ENCODE measurements around the gene PSAP. TPM values are rescaled to one million over a fixed set of nuclear protein-coding genes. Genes with fewer than 3 reads are reported as not detected.

The PSAP gene
- total and polyA plus RNA-seq, 8 donors: 225 to 781 (median 358) TPM

GRCh38 chr10:71810048-71810750 is 40.9 kb downstream of the PSAP start:
- Histone ChIP-seq H3K4me3 (no peak overlapping the region), H3K36me3 (peaks cover 0 to 4% (median 0%) of the 10 kb centered on the region in 3 donors), H3K27ac (no peak overlapping the region), H3K4me1 (peaks cover 0 to 3% (median 0%) of the 10 kb centered on the region in 3 donors), H3K27me3 (no peaks in the 10 kb centered on the region), H3K9me3 (no peaks in the 10 kb centered on the region)
- intact Hi-C loops (cut with DNase I): loop anchor here in 1 of 3 donors (10.0 kb wide), 1 partner anchor 425 kb away; no protein-coding TSS in a partner anchor
- ATAC-seq: no peak
- 76 to 77% methylated on average over 13 of the region's 13 CpGs for WGBS, 2 donors
- FAIRE-seq: no peak
- no peak for TF ChIP-seq CTCF (IDR thresholded peaks at IDR 0.05)
- peak in 1 of 6 donors; percentile 66 for DNase-seq

GRCh38 chr10:71809628-71810027 is 41.4 kb downstream of the PSAP start:
- no peaks in the 10 kb centered on the region for H3K9me3 ChIP-seq
- H3K27me3 ChIP-seq: no peaks in the 10 kb centered on the region
- no peak overlapping the region for H3K4me3 ChIP-seq
- WGBS, 2 donors: 80 to 85% methylated on average over 25 of the region's 25 CpGs
- no peak for DNase-seq
- ATAC-seq: no peak
- no peak for TF ChIP-seq CTCF (IDR thresholded peaks at IDR 0.05)
- no peak overlapping the region for H3K27ac ChIP-seq
- no peaks in the 10 kb centered on the region for H3K36me3 ChIP-seq
- FAIRE-seq: no peak
- intact Hi-C loops (cut with DNase I): loop anchor here in 1 of 3 donors (10.0 kb wide), 2 partner anchors 105 to 425 kb away; no protein-coding TSS in a partner anchor
- H3K4me1 ChIP-seq: peaks cover 0 to 3% (median 0%) of the 10 kb centered on the region in 3 donors

GRCh38 chr10:71807557-71808510 is 43.2 kb downstream of the PSAP start:
- FAIRE-seq: no peak

More at GRCh38 chr10:71807557-71808510, 43.2 kb downstream of the PSAP start:
- ATAC-seq (no peak), DNase-seq (no peak)
- no peaks in the 10 kb centered on the region for H3K36me3 ChIP-seq
- H3K4me3 ChIP-seq: no peak overlapping the region
- WGBS, 2 donors: 76 to 83% methylated on average over 21 of the region's 21 CpGs
- H3K4me1 ChIP-seq: peaks cover 0 to 3% (median 0%) of the 10 kb centered on the region in 3 donors
- TF ChIP-seq CTCF (IDR thresholded peaks at IDR 0.05): no peak
- no peaks in the 10 kb centered on the region for H3K27me3 ChIP-seq
- intact Hi-C loops (cut with DNase I): loop anchor here in 1 of 3 donors (10.0 kb wide), 1 partner anchor 103 kb away; no protein-coding TSS in a partner anchor
- no peaks in the 10 kb centered on the region for H3K9me3 ChIP-seq
- H3K27ac ChIP-seq: no peak overlapping the region

Measured in pancreas (tissue), 10 donors.